NB4 (cell line): Measurements from ENCODE around the gene NCR1.
A peak's percentile ranks its signal among the peaks of the same experiment; 100 is the strongest.
"Not testable (repeated sequence)": the region's sequence is repeated elsewhere in the genome, so short reads cannot be mapped to it uniquely, and the experiment has no call there.

Experiments
- DNase-seq: peaks from one replicate; pipeline ENCODE4 v3.0.0; 2010; ENCODE audit warnings: low read depth
- H3K4me3 ChIP-seq: one replicate; pipeline ENCODE4 v1.5.1; 2011; ENCODE audit warnings: mild to moderate bottlenecking, low read depth, low read length, moderate library complexity
- MAX ChIP-seq: IDR thresholded peaks from 2 replicates; pipeline ENCODE4 v1.6.1; 2011; ENCODE audit warnings: low read depth, low read length
- MYC ChIP-seq: IDR thresholded peaks from 2 replicates; pipeline ENCODE4 v1.6.1; 2011; ENCODE audit warnings: low read depth, low read length
- POLR2A ChIP-seq: IDR thresholded peaks from 2 replicates; pipeline ENCODE4 v1.6.1; 2011; ENCODE audit warnings: mild to moderate bottlenecking; ENCODE audit not compliant: insufficient read length; ENCODE audit errors: extremely low read depth
- TF ChIP-seq, protein P1 (sequence below): IDR thresholded peaks from one replicate; pipeline ENCODE4 v1.5.1; 2012; ENCODE audit warnings: low read depth, low read length

NCR1 gene

GRCh38 chr19:54952591-54953344 is 46.8 kb downstream of the NCR1 start:
- TF ChIP-seq, protein P1, sequence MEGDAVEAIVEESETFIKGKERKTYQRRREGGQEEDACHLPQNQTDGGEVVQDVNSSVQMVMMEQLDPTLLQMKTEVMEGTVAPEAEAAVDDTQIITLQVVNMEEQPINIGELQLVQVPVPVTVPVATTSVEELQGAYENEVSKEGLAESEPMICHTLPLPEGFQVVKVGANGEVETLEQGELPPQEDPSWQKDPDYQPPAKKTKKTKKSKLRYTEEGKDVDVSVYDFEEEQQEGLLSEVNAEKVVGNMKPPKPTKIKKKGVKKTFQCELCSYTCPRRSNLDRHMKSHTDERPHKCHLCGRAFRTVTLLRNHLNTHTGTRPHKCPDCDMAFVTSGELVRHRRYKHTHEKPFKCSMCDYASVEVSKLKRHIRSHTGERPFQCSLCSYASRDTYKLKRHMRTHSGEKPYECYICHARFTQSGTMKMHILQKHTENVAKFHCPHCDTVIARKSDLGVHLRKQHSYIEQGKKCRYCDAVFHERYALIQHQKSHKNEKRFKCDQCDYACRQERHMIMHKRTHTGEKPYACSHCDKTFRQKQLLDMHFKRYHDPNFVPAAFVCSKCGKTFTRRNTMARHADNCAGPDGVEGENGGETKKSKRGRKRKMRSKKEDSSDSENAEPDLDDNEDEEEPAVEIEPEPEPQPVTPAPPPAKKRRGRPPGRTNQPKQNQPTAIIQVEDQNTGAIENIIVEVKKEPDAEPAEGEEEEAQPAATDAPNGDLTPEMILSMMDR = no peak
- TF ChIP-seq POLR2A = no peak
- TF ChIP-seq MAX = no peak
- TF ChIP-seq MYC = no peak
- peak; percentile 84 for DNase-seq
- no peak overlapping the region for H3K4me3 ChIP-seq

DNA sequence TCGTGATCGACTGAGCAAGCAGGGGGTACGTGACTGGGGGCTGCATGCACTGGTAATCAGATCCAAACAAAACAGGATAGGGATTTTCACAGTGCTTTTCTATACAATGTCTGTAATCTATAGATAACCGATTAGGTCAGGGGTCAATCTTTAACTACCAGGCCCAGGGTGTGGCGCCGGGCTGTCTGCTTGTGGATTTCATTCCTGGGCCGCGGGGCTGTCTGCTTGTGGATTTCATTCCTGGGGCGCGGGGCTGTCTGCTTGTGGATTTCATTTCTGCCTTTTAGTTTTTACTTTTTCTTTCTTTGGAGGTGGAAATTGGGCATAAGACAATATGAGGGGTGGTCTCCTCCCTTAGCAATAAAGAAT is 47.4 kb downstream of the NCR1 start:
- not testable (repeated sequence) for H3K4me3 ChIP-seq, DNase-seq

DNA sequence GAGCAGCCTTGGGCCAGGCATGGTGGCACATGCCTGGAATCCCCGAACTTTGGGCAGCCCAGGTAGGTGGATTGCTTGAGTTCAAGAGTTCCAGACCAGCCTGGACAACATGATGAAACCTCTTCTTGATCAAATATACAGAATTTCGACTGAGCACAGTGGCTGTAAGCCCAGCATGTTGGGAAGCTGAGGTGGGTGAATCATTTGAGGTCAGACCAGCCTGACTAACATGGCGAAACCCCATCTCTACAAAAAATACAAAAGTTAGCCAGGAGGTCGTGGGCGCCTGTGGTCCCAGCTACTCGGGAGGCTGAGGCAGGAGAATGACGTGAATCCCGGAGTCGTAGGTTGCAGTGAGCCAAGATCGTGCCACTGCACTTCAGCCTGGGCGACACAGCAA is 49.4 kb downstream of the NCR1 start:
- peak; percentile 54 for DNase-seq
- no peak overlapping the region for H3K4me3 ChIP-seq
- TF ChIP-seq MAX = no peak
- TF ChIP-seq, protein P1 = no peak
- TF ChIP-seq MYC = no peak
- no peak for TF ChIP-seq POLR2A

- TF ChIP-seq, protein P1 = no peak
- TF ChIP-seq MAX (no peak), MYC (no peak)
- DNase-seq = peak; percentile 87
- no peak overlapping the region for H3K4me3 ChIP-seq
Observed at GRCh38 chr19:54959840-54960239, 53.9 kb downstream of the NCR1 start.
